IPS-18a (cell line): ENCODE data around the gene ADTRP.
"Not testable (repeated sequence)": the region's sequence is repeated elsewhere in the genome, so short reads cannot be mapped to it uniquely, and the experiment has no call there.

ENCODE experiments used
- H3K27ac ChIP-seq: one replicate; pipeline ENCODE4 v1.5.1; 2013; ENCODE audit warnings: low read length
- H3K27me3 ChIP-seq: one replicate; pipeline ENCODE4 v1.6.1; 2013; ENCODE audit warnings: mild to moderate bottlenecking, low read length; ENCODE audit not compliant: control insufficient read depth, insufficient read depth
- H3K36me3 ChIP-seq: one replicate; pipeline ENCODE4 v1.6.1; 2013; ENCODE audit warnings: low read depth, low read length; ENCODE audit not compliant: control insufficient read depth
- H3K4me1 ChIP-seq: one replicate; pipeline ENCODE4 v1.6.1; 2013; ENCODE audit warnings: low read depth, low read length; ENCODE audit not compliant: control insufficient read depth
- H3K4me3 ChIP-seq: one replicate; pipeline ENCODE4 v1.5.1; 2013; ENCODE audit warnings: low read length
- H3K9ac ChIP-seq: one replicate; pipeline ENCODE4 v1.6.1; 2013; ENCODE audit warnings: mild to moderate bottlenecking, low read length, moderate library complexity
- H3K9me3 ChIP-seq: one replicate; pipeline ENCODE4 v1.6.1; 2013; ENCODE audit warnings: low read depth, low read length; ENCODE audit not compliant: control insufficient read depth

Gene ADTRP

DNA sequence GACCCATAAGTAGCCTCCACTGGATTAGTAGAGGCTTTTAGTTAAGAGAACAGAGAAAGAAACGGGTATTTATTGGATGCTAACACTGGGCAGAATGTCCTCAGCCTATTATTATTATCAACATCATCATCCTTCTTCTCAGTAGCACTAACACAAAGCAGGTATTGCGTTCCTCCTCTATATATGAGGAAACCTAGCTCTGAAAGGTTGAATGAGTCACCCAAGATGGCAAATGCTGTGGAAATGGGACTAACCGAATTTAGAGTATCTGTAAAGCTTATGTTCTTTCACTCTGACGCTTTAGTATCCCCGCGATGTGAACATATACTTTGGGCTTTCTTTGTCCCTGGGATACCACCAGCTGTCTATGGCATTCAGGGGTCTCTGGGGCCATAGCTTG lies 77.0 kb downstream of the ADTRP start:
- Histone ChIP-seq H3K27ac (no peak overlapping the region), H3K4me1 (no peaks in the 10 kb centered on the region), H3K36me3 (no peaks in the 10 kb centered on the region), H3K4me3 (no peak overlapping the region), H3K27me3 (no peaks in the 10 kb centered on the region), H3K9ac (no peak overlapping the region), H3K9me3 (no peaks in the 10 kb centered on the region)

DNA sequence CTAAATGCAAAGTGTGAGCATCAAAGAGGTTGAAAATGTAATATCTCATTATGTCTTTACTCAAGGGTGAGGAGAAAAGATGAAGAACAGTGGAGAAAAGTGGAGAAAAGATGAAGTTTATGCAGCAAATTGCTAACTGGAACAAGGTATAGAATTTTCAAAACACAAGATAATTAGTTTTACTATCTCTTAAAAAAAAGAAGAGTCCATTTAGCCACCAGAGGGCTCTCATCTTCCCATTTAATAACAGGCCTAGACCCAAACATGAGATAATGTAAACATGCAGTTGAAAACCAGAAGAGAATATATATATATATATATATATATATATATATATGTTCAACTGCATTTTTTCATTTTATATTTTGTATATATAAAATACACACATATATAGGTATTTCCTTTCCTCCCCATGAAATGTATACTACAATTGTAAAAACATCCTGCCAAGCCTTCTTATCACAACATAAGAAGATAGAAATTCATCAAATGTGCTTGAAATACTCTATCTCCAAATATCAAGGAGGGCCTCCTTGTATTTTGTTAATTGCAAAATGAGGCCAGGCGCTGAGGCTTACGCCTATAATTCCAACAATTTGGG lies 78.4 kb downstream of the ADTRP start:
- no peak overlapping the region for H3K27ac ChIP-seq
- no peak overlapping the region for H3K9ac ChIP-seq
- H3K36me3 ChIP-seq, result no peaks in the 10 kb centered on the region
- H3K4me1 ChIP-seq, result no peaks in the 10 kb centered on the region
- H3K9me3 ChIP-seq, result no peaks in the 10 kb centered on the region
- no peak overlapping the region for H3K4me3 ChIP-seq
- no peaks in the 10 kb centered on the region for H3K27me3 ChIP-seq

DNA sequence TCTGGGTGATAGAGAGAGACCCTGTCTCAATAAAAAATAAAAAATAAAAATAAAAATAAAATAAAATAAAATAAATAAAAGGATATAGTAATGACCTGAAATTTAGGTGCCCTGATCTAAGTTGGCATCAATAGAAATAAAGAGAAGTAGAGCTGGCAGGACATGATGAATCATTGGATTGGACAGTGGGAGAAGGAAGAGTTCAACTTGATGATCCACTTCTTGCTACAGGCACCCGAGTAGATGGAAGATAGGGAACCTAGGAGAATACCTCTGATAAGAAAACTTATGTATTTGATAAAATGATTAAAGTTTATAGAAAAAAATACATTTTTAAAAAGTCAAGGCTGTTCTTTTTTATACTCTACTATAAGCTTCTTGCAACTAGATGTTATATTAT lies 79.0 kb downstream of the ADTRP start:
- Histone ChIP-seq H3K36me3 (no peaks in the 10 kb centered on the region), H3K9ac (no peak overlapping the region), H3K4me3 (no peak overlapping the region), H3K4me1 (no peaks in the 10 kb centered on the region), H3K27ac (no peak overlapping the region), H3K27me3 (no peaks in the 10 kb centered on the region), H3K9me3 (no peaks in the 10 kb centered on the region)

DNA sequence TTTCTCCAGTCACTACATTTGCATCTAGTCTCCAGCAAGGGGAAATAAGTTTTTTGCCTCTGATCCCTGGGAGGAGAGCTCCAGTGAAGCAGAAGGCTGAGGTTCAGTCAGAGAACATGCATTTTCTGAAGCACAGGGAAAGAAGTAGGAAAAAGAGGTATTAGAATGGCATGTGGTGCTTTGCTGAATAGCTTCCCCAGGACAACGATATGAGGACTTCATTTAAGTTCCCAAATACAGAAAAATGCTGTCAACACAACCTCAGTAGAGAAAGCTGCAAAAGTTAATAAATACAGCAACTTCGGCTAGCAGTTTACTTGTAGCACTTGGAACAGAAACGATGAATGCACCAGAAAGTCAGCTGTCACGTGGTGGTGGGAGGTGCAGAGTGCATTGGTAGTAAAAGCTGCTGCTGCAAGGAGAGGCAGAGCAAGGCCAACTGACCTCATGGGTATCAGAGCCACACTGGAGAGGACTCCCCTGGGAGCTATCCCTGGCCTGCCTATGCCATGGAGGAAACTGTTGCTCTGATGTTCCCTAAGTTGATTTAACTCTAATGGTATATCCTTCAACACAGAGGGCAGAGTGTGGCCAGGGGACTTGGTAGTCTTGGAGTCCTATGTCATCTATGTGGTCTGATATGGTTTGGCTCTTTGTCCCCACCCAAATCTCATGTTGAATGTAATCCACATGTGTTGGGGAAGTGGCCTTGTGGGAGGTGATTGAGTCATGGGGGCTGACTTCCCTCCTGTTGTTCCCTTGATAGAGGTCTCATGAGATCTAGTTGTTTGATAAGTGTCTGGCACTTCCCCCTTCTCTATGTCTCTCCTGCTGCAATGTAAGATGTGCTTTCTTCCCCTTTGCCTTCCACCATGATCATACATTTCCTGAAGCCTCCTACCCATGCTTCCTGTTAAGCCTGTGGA lies 85.9 kb downstream of the ADTRP start:
- Histone ChIP-seq H3K9ac (no peak overlapping the region), H3K4me1 (peaks cover 9% of the 10 kb centered on the region), H3K9me3 (no peaks in the 10 kb centered on the region), H3K27me3 (no peaks in the 10 kb centered on the region), H3K4me3 (no peak overlapping the region), H3K27ac (no peak overlapping the region), H3K36me3 (no peaks in the 10 kb centered on the region)

DNA sequence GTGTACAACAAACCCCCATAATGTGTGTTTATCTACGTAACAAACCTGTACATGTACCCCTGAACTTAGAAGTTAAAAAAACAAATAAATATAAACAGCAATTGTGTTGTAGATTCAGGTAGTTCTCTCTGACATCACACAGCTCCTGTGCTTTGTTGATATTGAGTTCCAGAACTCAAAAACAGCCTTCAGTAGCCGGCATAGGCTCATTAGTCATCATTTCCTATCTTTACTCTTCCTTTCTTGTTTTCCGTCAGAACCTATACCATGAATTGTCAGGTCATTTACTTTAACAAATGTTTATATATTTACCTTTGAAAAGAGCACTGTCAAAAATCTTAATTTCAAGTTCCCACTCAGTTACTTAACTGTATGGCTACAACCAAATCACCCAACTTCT lies 88.8 kb downstream of the ADTRP start:
- Histone ChIP-seq H3K36me3 (no peaks in the 10 kb centered on the region), H3K27me3 (no peaks in the 10 kb centered on the region), H3K4me1 (peaks cover 14% of the 10 kb centered on the region), H3K9me3 (no peaks in the 10 kb centered on the region), H3K4me3 (no peak overlapping the region), H3K27ac (no peak overlapping the region), H3K9ac (no peak overlapping the region)

DNA sequence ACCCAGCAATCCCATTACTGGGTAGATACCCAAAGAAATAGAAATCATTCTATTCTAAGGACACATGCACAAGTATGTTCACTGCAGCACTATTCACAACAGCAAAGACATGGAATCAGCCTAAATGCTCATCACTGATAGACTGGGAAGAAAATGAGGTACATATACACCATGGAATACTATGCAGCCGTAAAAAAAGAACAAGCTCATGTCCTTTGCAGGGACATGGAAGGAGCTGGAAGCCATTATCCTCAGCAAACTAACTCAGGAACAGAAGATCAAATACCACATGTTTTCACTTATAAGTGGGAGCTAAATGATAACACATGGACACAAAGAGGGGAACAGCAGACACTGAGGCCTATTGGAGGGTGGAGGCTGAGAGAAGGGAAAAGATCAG lies 89.2 kb downstream of the ADTRP start:
- not testable (repeated sequence) for H3K9ac ChIP-seq, H3K36me3 ChIP-seq, H3K27me3 ChIP-seq, H3K9me3 ChIP-seq, H3K4me3 ChIP-seq, H3K27ac ChIP-seq
- H3K4me1 ChIP-seq, result peaks cover 14% of the 10 kb centered on the region

DNA sequence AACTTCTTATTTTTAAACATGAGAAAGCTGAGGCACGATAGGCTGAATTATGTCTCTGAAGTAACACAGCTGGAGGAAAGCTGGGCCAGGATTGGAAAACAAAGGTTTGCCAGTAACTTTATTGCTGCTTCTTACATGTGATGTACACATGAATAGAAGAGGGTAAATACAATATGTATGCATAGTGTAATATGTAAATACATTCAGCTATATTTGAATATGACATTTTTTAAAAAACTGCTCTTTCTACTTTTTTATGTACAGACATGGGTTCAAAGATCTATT lies 90.2 kb downstream of the ADTRP start:
- H3K4me1 ChIP-seq, result peaks cover 14% of the 10 kb centered on the region
- no peak overlapping the region for H3K27ac ChIP-seq
- H3K36me3 ChIP-seq, result no peaks in the 10 kb centered on the region
- no peaks in the 10 kb centered on the region for H3K27me3 ChIP-seq
- no peak overlapping the region for H3K9ac ChIP-seq
- no peak overlapping the region for H3K4me3 ChIP-seq
- no peaks in the 10 kb centered on the region for H3K9me3 ChIP-seq

DNA sequence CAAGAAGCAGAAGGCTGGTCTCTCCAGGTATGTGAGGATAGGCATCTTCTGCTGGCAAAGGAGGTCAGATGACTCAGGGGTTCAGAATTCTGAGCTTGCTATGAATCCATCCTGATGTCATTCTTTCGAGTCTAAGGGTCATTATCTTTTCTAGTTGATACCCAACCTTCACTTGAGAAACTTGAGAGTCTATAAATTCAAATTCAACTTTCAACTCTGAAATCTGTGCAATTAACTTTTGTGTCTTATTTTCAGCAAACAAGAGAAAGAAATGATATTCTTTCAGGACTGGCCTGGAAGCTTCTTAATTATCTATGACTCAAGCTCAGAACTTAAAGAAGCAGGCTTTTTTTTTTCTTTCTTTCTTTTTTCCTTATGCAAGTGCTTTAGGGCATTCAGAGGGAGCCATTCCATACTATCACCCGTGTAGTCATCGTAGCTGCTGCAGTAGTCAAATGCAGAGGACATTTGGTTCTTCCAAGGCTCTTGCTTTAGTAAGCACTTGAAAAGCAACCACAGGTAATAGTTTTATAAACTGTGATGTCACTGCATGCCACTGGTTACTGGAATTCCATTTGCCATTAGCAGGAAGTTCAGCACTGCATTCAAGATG lies 93.0 kb downstream of the ADTRP start:
- Histone ChIP-seq H3K4me3 (no peak overlapping the region), H3K27me3 (no peaks in the 10 kb centered on the region), H3K9ac (no peak overlapping the region), H3K4me1 (peaks cover 14% of the 10 kb centered on the region), H3K27ac (no peak overlapping the region), H3K36me3 (no peaks in the 10 kb centered on the region), H3K9me3 (peaks cover 5% of the 10 kb centered on the region)

DNA sequence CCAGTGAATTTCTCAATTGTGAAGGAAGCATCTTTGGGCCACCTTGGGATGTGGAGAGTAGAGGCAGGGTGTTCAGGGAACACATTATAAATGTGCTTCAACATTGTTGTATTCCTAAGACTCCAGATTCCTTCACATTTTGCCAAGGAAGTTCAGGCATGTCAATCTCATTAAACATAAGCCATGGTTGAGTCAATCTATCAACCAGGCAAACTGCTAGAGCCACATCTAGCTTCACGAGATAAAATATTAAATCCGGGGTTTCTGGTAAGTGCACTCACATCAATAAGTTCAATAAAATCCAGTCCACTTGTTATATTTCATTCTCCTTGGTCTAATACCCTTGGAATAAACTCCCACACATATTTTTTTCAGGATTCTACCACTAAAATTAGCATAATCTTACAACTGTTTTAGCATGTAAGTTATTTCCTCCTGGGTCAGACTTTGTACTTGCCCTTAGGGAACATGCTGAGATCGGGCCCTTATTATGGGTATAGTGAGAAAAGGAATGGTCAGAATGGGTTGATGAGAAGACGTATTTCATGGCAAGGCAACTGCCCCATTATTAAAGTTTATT lies 93.6 kb downstream of the ADTRP start:
- no peak overlapping the region for H3K27ac ChIP-seq
- H3K4me1 ChIP-seq, result peaks cover 14% of the 10 kb centered on the region
- H3K36me3 ChIP-seq, result no peaks in the 10 kb centered on the region
- peaks cover 9% of the 10 kb centered on the region for H3K9me3 ChIP-seq
- no peaks in the 10 kb centered on the region for H3K27me3 ChIP-seq
- no peak overlapping the region for H3K4me3 ChIP-seq
- no peak overlapping the region for H3K9ac ChIP-seq

DNA sequence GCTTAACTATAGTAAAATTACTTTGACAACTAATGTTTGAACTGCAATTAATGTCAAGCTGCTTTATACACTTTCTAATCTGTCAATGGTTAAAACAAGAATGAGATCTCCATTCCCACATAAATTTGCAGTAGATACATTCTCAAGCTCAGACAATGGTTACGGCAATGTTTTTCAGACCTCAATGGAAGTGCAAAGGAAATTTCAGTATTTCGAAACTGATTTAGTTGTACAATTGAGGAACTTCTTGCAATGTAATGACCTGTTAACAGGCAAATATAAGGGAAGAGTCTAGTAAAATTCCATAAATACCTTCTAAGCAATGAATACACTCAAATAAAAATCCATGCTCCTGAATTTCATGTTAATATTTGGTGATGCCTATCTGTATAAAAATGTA lies 94.7 kb downstream of the ADTRP start:
- Histone ChIP-seq H3K36me3 (no peaks in the 10 kb centered on the region), H3K9ac (no peak overlapping the region), H3K9me3 (peaks cover 12% of the 10 kb centered on the region), H3K4me1 (peaks cover 14% of the 10 kb centered on the region), H3K27ac (no peak overlapping the region), H3K27me3 (no peaks in the 10 kb centered on the region), H3K4me3 (no peak overlapping the region)

DNA sequence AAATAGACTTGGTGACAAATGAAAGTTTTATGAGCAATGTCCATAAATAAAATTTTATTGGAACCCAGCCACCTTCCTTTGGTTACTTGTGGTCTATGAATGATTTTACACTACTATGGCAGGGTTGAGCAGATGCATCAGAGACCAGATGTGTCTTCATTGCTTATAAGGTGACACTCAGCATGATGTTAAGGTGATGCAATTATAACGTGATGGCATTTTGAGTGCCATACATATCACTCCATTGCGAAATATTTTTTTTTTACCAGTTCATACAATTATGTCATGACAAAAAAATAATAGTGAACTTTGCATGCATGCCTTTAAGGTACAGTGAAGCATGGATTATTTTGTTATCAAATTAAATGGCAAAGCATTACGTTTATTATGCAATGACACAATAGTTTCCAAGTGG lies 96.0 kb downstream of the ADTRP start:
- no peak overlapping the region for H3K27ac ChIP-seq
- peaks cover 3% of the 10 kb centered on the region for H3K4me1 ChIP-seq
- H3K36me3 ChIP-seq, result no peaks in the 10 kb centered on the region
- H3K9ac ChIP-seq, result no peak overlapping the region
- peaks cover 12% of the 10 kb centered on the region for H3K9me3 ChIP-seq
- H3K27me3 ChIP-seq, result no peaks in the 10 kb centered on the region
- no peak overlapping the region for H3K4me3 ChIP-seq
